Hepatocyte (in vitro differentiated cells): ENCODE data around the gene RPP40.

Experiments used
- CTCF ChIP-seq: fragments of 200-600 bp; sonication (generic); IDR thresholded peaks from 2 replicates; pipeline ENCODE4 v1.5.1; 2016; ENCODE audit warnings: antibody characterized with exemption, mild to moderate bottlenecking; ENCODE audit not compliant: poor library complexity
- EZH2 ChIP-seq: fragments of 200-600 bp; sonication (generic); IDR thresholded peaks from 2 replicates; pipeline ENCODE4 v1.6.1; 2016; ENCODE audit warnings: antibody characterized with exemption, mild to moderate bottlenecking, borderline replicate concordance

DNA sequence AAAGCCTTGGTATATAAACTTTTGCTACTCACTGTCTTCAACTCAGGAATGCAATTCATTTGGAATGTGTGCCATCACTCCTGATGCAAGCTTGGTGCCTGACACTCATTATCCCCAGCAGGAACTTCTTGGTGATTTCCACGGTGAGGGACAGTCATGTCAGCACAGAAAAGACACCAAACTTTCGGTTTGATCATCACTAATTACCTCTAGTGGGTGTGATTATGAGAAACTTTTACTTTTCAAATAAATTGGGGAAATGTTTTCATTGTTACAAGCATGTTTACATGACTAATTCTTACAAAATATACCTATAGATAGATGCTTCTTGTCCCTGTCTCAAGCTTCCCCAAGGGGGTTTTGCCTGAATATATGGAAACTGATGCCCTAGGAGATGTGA is 40.9 kb downstream of the RPP40 start:
- no peak for TF ChIP-seq CTCF
- no peak for TF ChIP-seq EZH2
